DMS53 treated with DMSO at 0.1 percent for 48 hours (cell line): Measurements from ENCODE around the gene INPP5A.

Experiments
- DNase-seq: peaks from one replicate; lab custom pipeline; 2025; ENCODE audit not compliant: unreplicated experiment; lab: John Stamatoyannopoulos, UW

Gene INPP5A

GRCh38 chr10:132517951-132518521 lies 19.6 kb upstream of the INPP5A start:
- DNase-seq = no peak

- DNase-seq = peak; percentile 69
Measured at GRCh38 chr10:132518572-132519381, 18.8 kb upstream of the INPP5A start.

DNA sequence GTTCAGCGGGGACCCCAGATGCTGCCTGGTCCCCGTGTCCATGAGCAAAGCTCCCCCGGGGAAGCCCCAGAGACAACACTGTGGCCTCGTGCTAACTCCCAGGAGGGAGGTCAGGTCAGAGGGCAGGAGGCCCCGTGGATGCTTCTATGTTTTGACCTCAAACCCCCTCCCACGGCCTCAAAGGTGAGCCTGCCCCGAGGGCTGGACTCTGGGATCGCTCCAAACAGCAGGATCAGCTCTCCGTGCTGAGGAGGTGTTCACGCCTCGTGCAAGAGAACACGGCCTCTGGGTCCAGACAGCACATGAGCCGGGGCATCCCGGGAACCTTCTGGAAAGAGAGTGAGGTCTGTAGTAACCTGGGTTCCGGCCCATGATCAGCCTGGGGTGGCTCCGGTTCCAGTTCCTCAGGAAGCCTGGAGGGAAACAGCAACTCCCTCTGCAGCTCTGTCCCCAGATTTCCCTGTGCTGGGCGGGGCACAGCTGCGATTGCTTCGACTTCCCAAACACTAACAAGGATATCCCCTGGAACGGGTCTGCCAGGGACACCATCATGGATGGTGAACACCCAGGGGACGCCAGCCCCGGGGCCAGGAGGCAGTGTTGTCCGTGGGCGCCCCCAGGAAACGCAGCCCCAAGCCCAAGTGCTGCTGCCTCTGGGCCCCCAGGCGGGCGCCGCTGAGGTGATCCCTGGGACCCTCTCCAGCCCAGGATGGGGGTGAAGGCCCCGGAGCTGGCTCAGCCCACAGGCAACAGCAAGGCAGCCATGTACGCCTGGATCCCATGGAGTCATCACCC lies 18.0 kb upstream of the INPP5A start:
- DNase-seq = no peak

- no peak for DNase-seq
Measured at GRCh38 chr10:132520177-132520811, 17.3 kb upstream of the INPP5A start.

DNA sequence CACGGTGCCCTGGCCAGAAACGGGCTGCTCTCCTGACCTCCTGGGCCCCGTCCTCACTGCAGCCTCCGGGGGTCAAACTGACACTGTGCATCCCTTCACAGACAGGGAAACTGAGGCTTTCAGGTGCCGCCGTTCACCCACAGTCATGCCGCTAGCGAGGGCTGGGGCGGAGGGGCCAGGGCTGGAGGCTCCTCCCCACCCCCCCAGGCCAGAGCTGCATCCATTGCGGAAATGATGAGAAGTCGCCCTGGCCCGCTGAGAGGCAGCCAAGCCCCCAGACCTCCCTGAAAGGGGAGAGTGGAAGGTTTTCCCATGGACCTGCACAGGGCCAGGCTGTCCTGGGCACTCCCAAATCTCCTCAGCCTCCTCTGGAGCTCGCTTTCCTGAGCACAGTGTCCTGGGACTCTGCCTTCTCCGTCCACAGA lies 16.5 kb upstream of the INPP5A start:
- no peak for DNase-seq

DNA sequence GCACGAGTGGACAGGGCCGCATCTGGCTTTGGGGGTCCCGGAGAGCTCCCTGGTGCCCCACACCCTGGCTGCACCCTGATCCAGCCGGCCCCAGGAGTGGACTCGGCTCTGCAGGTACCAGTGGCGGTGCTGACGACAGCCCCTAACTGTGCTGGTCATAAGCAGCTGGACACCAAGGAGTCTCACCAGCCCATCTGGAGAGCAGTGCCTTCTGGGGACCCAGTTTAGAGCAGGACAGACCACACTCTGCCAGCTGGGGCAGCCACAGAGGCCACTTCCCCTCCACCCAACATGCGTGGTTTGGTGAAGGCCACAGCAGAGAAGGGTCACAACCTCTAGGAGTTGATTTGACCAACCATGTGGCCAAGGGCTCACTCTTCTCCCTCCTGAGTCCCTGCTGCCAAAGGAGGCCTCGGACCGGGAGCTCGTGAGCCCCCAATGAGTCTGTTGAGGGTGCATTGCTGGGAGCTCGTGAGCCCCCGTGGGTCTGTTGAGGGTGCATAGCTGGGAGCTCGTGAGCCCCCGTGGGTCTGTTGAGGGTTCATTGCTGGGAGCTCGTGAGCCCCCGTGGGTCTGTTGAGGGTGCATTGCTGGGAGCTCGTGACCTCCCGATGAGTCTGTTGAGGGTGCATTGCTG lies 16.0 kb upstream of the INPP5A start:
- no peak for DNase-seq

GRCh38 chr10:132522521-132523411 lies 14.8 kb upstream of the INPP5A start:
- no peak for DNase-seq

GRCh38 chr10:132523561-132524442 lies 13.8 kb upstream of the INPP5A start:
- DNase-seq = no peak

DNA sequence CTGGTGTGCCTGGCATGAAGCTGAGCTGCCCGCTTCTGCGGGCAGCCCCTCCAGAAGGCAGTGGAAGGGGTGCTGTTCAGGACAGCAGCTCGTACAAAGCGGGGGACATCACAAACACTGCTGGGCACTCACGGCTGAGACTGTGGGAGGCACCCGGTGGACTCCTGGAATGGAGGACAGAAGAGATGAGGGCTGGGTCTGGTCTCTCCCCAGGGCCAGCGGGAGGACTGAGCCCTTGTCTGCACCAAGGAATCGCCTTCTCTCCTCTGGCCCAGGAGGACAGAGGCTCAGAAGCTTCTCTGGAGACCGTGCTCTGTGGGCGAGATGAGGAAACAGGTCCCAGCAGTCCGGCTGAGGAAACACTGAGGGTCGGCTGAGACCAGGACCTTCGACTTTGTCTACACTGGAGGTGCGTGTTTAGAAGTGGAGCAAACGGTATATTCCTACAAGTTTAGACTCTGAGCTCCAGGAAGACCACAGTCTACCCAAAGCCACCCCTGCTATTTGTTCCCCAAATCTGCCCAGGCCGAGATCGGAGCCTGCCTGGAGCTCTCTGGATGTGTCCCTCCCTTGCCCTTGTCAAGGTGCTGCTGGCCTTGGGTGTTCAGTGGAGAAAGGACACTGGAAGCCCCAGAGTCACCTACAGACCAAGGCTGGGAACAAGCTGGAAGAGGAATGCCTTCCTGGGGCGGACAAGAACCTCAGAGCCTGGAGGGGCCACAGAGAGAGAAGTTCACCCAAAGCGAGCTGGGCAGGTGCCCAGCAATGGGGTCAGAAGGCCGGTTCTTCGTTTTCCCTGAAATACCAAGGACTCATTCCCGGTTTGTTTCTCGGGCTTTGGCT lies 12.9 kb upstream of the INPP5A start:
- DNase-seq = no peak

- no peak for DNase-seq
Measured at GRCh38 chr10:132526676-132527075, 10.9 kb upstream of the INPP5A start.

GRCh38 chr10:132527339-132528063 lies 10.1 kb upstream of the INPP5A start:
- no peak for DNase-seq

DNA sequence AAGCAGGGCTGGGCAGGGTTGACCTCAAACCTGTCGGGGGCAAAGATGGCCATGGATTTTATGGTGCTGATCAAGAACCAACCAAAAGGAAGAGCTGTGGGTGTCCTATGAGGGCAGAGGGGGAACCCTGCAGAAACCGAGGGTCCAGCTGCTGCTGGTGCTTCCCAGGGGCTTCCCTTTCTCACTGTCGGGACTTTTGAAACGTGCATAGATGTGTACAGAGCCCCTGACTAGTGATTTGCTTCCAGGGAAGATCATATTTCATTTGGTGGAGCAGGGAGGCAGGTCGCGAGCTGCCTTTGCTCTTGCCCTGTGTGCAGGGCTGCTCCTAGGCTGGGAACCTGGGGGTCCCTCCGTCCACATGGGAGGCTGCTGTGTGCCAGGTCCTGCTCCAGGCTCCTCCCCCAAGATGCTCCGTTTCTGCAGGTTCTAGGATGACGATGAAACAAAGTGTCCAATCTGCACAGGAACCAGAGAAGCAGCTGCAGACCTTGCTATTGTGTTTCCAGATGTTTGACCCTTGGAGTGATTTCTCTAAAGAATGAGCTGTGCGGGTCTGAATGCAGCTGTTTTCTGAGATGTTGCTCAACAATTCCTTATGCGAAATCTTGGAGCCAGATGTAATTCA lies 9.4 kb upstream of the INPP5A start:
- no peak for DNase-seq

DNA sequence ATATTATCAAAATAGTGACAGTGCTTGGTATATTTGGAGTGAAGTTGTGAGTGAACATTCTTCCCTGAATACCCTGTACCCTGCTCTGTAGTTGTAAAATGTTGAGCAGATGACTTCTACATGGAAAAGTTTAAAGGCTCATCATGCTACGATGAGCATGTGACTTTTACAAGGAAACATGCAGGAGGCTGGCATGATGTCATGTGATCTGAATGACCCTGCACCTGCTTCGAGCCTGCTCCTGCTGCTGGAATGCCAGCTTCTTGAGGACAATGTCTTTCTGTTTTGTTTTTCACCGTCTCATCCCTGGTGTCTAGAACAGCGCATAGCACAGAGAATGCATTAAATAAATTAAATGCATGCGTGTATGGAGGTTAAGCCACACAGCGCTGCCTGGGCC lies 5.4 kb upstream of the INPP5A start:
- DNase-seq = no peak

- no peak for DNase-seq
Measured at GRCh38 chr10:132532749-132533560, 4.6 kb upstream of the INPP5A start.

DNA sequence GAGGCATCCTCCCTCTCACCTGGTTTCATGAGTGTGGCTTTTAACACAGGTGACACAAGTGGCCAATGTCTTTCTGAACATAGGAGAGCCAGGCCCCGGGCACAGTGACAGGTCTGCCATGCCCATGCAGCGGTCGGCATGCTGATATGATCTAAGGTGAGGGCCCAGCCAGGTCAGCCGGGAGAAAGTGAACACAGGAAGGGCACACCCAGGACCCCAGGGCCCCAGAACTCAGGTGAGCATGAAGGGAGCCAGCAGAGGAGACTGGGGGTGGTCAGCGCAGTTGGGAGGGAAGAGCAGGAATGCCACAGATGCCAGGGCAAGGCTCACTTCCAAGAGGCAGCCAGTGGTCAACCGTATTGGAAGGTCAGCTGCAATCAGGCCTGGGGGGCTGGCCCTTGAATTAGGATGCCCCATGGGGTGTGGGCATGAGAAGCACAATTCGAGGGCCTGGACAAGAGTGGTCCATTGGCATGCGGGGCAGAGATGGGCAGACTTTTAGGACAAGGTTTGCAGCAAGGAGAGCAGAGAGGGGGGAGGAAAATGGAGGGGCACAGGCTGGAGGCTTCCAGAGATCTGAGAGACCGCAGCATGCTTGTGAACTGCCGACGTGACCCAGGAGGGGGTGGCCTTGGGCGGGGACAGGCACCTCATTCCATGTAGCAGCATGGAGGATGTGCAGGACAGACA lies 3.9 kb upstream of the INPP5A start:
- no peak for DNase-seq
